CD4-positive, alpha-beta T cell treated with Interleukin-6 for 4 hours (primary cell): ENCODE measurements around the gene COX6B2.
"Not testable (repeated sequence)": the region's sequence is repeated elsewhere in the genome, so short reads cannot be mapped to it uniquely, and the experiment has no call there.

Experiments used
- DNase-seq: peaks from one replicate; pipeline ENCODE4 v3.0.0-alpha.2; 2020; ENCODE audit warnings: mixed read lengths

The COX6B2 gene

GRCh38 chr19:55354698-55355212 lies at the start of gene COX6B2:
Gene COX6B2, minus strand, starts transcription at chr19:55354719. Its CDS starts 198 bp downstream, at chr19:55354521.
- peak; percentile 10 for DNase-seq

- no peak for DNase-seq
Measured at GRCh38 chr19:55402509-55402908, 48.0 kb upstream of the COX6B2 start.

- not testable (repeated sequence) for DNase-seq
Measured at GRCh38 chr19:55401390-55401789, 46.9 kb upstream of the COX6B2 start.

GRCh38 chr19:55400281-55401087 lies 46.0 kb upstream of the COX6B2 start:
- no peak for DNase-seq

GRCh38 chr19:55398200-55398925 lies 43.8 kb upstream of the COX6B2 start:
- no peak for DNase-seq

- no peak for DNase-seq
Measured at GRCh38 chr19:55392820-55393761, 38.6 kb upstream of the COX6B2 start.

- DNase-seq: no peak
Measured at GRCh38 chr19:55391702-55392615, 37.4 kb upstream of the COX6B2 start.

- DNase-seq: no peak
Measured at GRCh38 chr19:55391191-55391670, 36.7 kb upstream of the COX6B2 start.

GRCh38 chr19:55390461-55390880 lies 36.0 kb upstream of the COX6B2 start:
- no peak for DNase-seq

- no peak for DNase-seq
Measured at GRCh38 chr19:55389386-55390317, 35.1 kb upstream of the COX6B2 start.

- DNase-seq: no peak
Measured at GRCh38 chr19:55387736-55388497, 33.4 kb upstream of the COX6B2 start.

- peak; percentile 29 for DNase-seq
Measured at GRCh38 chr19:55386493-55386971, 32.0 kb upstream of the COX6B2 start.

GRCh38 chr19:55385724-55386492 lies 31.4 kb upstream of the COX6B2 start, which contains the start of gene RPL28:
Gene RPL28, plus strand, starts transcription at chr19:55385932. Its CDS starts 426 bp downstream, at chr19:55386358.
- peak; percentile 98 for DNase-seq

- peak; percentile 96 for DNase-seq
Measured at GRCh38 chr19:55384920-55385723, 30.6 kb upstream of the COX6B2 start.

GRCh38 chr19:55384131-55384919 lies 29.8 kb upstream of the COX6B2 start, which contains the start of gene TMEM238:
Gene TMEM238, minus strand, starts transcription at chr19:55384292. Its CDS starts 33 bp downstream, at chr19:55384259.
- DNase-seq: peak; percentile 59
